K562 (cell line): ENCODE measurements around the gene ASCL2. TPM values are rescaled to one million over a fixed set of nuclear protein-coding genes. Genes with fewer than 3 reads are reported as not detected.

Experiments used
- ATAC-seq: fragments of 200-7000 bp; cut with Tn5 transposase; 3 replicates; pipeline ENCODE4 v1.9.1; 2020; ENCODE audit warnings: moderate library complexity
- BruUV-seq: library from RNA; stranded (reverse); fragments of 400-500 nt; replicated peaks from 2 replicates; lab custom pipeline; 2021; lab: Mats Ljungman, UMichigan
- CTCF ChIA-PET: fragments of 300-600 bp; formaldehyde crosslinking; extraction: SDS; loops from one replicate; lab custom pipeline; 2021; ENCODE audit warnings: low intra/inter-chr PET ratio; lab: Yijun Ruan, JAX
- POLR2A ChIA-PET: fragments of 300-600, 350-650 bp; sonication (Branson Sonifier 250); formaldehyde crosslinking; extraction: SDS; loops from one replicate; lab custom pipeline; 2021; ENCODE audit warnings: antibody characterized with exemption, inconsistent platforms; lab: Yijun Ruan, JAX
- DNase-seq, 4 experiments: peaks; one replicate each; pipeline versions ENCODE4 v3.0.0 to v3.0.0-alpha.2; 2011 to 2018; ENCODE audit warnings: low spot score in 3 of 4, mixed read lengths in 3 of 4; ENCODE audit errors: extremely low read depth in 1 of 4
- FAIRE-seq: peaks from 2 replicates; lab custom pipeline; 2011; peaks lifted over from hg19 to GRCh38; lab: Jason Lieb, UNC
- H2AFZ ChIP-seq: 2 replicates; pipeline ENCODE4 v1.6.0; 2011; ENCODE audit warnings: low read depth, low read length, control low read depth, inconsistent platforms
- H3K27ac ChIP-seq: fragments of 200-600 bp; 3 replicates; pipeline ENCODE4 v1.8.0; 2011; ENCODE audit warnings: low read depth, mild to moderate bottlenecking, control low read depth, inconsistent platforms, low read length, moderate library complexity, mixed read lengths; ENCODE audit errors: extremely low read depth
- H3K27me3 ChIP-seq, 2 experiments: fragments of 300-600 bp in 1 of 2; 2 replicates in 1 of 2; 3 replicates in 1 of 2; pipeline versions ENCODE4 v1.6.0 to v1.8.0; 2011; ENCODE audit warnings: inconsistent platforms in 2 of 2, low read length in 2 of 2, mild to moderate bottlenecking in 1 of 2, mixed read lengths in 1 of 2, moderate library complexity in 1 of 2; ENCODE audit not compliant: control insufficient read depth in 2 of 2, insufficient read depth in 2 of 2
- H3K36me3 ChIP-seq: fragments of 300-600 bp; 3 replicates; pipeline ENCODE4 v1.8.0; 2011; ENCODE audit warnings: mild to moderate bottlenecking, low read length, inconsistent platforms; ENCODE audit not compliant: control insufficient read depth, insufficient read depth
- H3K4me1 ChIP-seq, 2 experiments: fragments of 200-600 bp in 1 of 2; replicated peaks in 1 of 2; 2 replicates in 1 of 2; 3 replicates in 1 of 2; pipeline versions ENCODE4 v1.5.1 to v1.8.0; 2011; ENCODE audit warnings: inconsistent platforms in 2 of 2, low read length in 2 of 2, mild to moderate bottlenecking in 1 of 2, mixed read lengths in 1 of 2, moderate library complexity in 1 of 2; ENCODE audit not compliant: control insufficient read depth in 2 of 2, insufficient read depth in 2 of 2
- H3K4me2 ChIP-seq: 2 replicates; pipeline ENCODE4 v1.6.1; 2011; ENCODE audit warnings: low read length, control low read depth, inconsistent platforms, mixed read lengths; ENCODE audit not compliant: insufficient read depth
- H3K4me3 ChIP-seq: fragments of 200-600 bp; sonication (generic), shearing (Covaris generic); 2 replicates; pipeline ENCODE4 v1.5.1; 2016; ENCODE audit warnings: control low read depth, inconsistent platforms
- H3K79me2 ChIP-seq: fragments of 200-600 bp; 3 replicates; pipeline ENCODE4 v1.8.0; 2011; ENCODE audit warnings: low read length, inconsistent platforms; ENCODE audit not compliant: control insufficient read depth, insufficient read depth
- H3K9ac ChIP-seq, 2 experiments: 2 replicates each; pipeline versions ENCODE4 v1.6.0 to v1.6.1; 2011; ENCODE audit warnings: low read depth in 2 of 2, low read length in 2 of 2, control low read depth in 1 of 2, inconsistent platforms in 1 of 2, mild to moderate bottlenecking in 1 of 2, mixed read lengths in 1 of 2; ENCODE audit not compliant: insufficient read depth in 1 of 2
- H3K9me1 ChIP-seq: one replicate; pipeline ENCODE4 v1.6.0; 2011; ENCODE audit warnings: inconsistent platforms, mild to moderate bottlenecking, low read length, moderate library complexity; ENCODE audit not compliant: control insufficient read depth, insufficient read depth
- H3K9me3 ChIP-seq: replicated peaks from 2 replicates; pipeline ENCODE4 v1.5.1; 2011; ENCODE audit warnings: low read depth, low read length, inconsistent platforms; ENCODE audit not compliant: control insufficient read depth, insufficient read depth
- H4K20me1 ChIP-seq: replicated peaks from 2 replicates; pipeline ENCODE4 v1.6.1; 2011; ENCODE audit warnings: low read length, inconsistent platforms, mixed read lengths; ENCODE audit not compliant: control insufficient read depth, insufficient read depth
- HDAC1 ChIP-seq, 2 experiments: fragments of 450-650 bp; IDR thresholded peaks; 2 replicates each; pipeline ENCODE4 v1.6.1; 2016 to 2017; ENCODE audit warnings: inconsistent platforms in 1 of 2, mild to moderate bottlenecking in 1 of 2, moderate library complexity in 1 of 2
- RBM39 ChIP-seq: fragments of 200-400 bp; formaldehyde crosslinking; optimal IDR thresholded peaks from 2 replicates; pipeline ENCODE3; 2018; ENCODE audit warnings: low read depth, low read length
- ZFP36 ChIP-seq: fragments of 150-350 bp; IDR thresholded peaks from 2 replicates; pipeline ENCODE4 v1.6.1; 2018; ENCODE audit warnings: low read length, low read depth; ENCODE audit not compliant: partially characterized antibody
- ZNF57 ChIP-seq: fragments of 450-650 bp; formaldehyde crosslinking; IDR thresholded peaks from 2 replicates; pipeline ENCODE4 v1.4.0; 2020; ENCODE audit warnings: mild to moderate bottlenecking, moderate library complexity
- ZNF785 ChIP-seq: fragments of 250-450 bp; sonication (Bioruptor Pico); IDR thresholded peaks from 2 replicates; pipeline ENCODE4 v1.4.0; 2020; ENCODE audit warnings: mild to moderate bottlenecking
- WGBS: fragments of 100-300 bp; shearing (Covaris generic); methylation state at CpG from one replicate; pipeline ENCODE4 v1.1.6; 2016; ENCODE audit warnings: low coverage, mixed read lengths; ENCODE audit not compliant: insufficient coverage; ENCODE audit errors: missing lambda C conversion rate; 5-methylcytosine and 5-hydroxymethylcytosine counted together
- in situ Hi-C: fragments of 300-500 bp; cut with MboI; formaldehyde crosslinking; loops from 4 replicates; pipeline ENCODE4 v1.15.0; 2018; ENCODE audit warnings: inconsistent platforms, mixed read lengths
- intact Hi-C: fragments of 100-400 bp; cut with micrococcal nuclease; formaldehyde crosslinking; loops from 2 replicates; pipeline ENCODE4 v1.14.2; 2022
- polyA plus RNA-seq, 8 experiments: library from polyadenylated mRNA; depleted of rRNA in 4 of 8; stranded (reverse) in 5 of 8; unstranded in 3 of 8; fragments of >200 nt; fragmentation: Nextera tagmentation in 2 of 8; fragmentation: Illumina TruSeq in 1 of 8; extraction: Ambion mirVana in 2 of 8; extraction: Trizol in 1 of 8; gene quantifications; 2 replicates each; pipeline versions ENCODE4 v1.2.1 to v1.2.3, GENCODE V29; 2011 to 2014; ENCODE audit warnings: inconsistent platforms in 1 of 8, missing spikeins in 1 of 8
- total RNA-seq, 7 experiments: library from RNA; depleted of rRNA in 6 of 7; stranded (reverse); fragments of >200 nt in 6 of 7; fragmentation: Illumina TruSeq in 2 of 7; extraction: Trizol in 2 of 7; gene quantifications; 2 replicates each; pipeline versions ENCODE4 v1.2.1 to v1.2.3, GENCODE V29; 2011 to 2021; ENCODE audit warnings: low replicate concordance in 1 of 7
- TF ChIP-seq, protein P1 (sequence below): sonication (generic); formaldehyde crosslinking; IDR thresholded peaks from 2 replicates; pipeline ENCODE4 v1.8.0; 2022; ENCODE audit warnings: mild to moderate bottlenecking, missing genetic modification reagents
- TF ChIP-seq, protein P2 (sequence below): sonication (generic); formaldehyde crosslinking; IDR thresholded peaks from 2 replicates; pipeline ENCODE4 v1.8.1; 2023; ENCODE audit warnings: missing genetic modification reagents, mild to moderate bottlenecking, borderline replicate concordance
- TF ChIP-seq, protein P3 (sequence below), 3 experiments: IDR thresholded peaks in 2 of 3; conservative IDR thresholded peaks in 1 of 3; 2 replicates each; pipeline ENCODE4 v1.5.1; 2011 to 2012; ENCODE audit warnings: low read length in 3 of 3, mild to moderate bottlenecking in 3 of 3, control low read depth in 2 of 3, improper control_type of control experiment in 1 of 3, inconsistent platforms in 1 of 3, low read depth in 1 of 3, mixed read lengths in 1 of 3, moderate library complexity in 1 of 3; ENCODE audit not compliant: insufficient read depth in 2 of 3

Gene ASCL2
- total and polyA plus RNA-seq, 9 of the 15 experiments (the other 6 are each of a cell fraction or from before 2014, with no cell fraction given) = 0.11 to 1.4 (median 0.36) TPM; not detected in 2

DNA sequence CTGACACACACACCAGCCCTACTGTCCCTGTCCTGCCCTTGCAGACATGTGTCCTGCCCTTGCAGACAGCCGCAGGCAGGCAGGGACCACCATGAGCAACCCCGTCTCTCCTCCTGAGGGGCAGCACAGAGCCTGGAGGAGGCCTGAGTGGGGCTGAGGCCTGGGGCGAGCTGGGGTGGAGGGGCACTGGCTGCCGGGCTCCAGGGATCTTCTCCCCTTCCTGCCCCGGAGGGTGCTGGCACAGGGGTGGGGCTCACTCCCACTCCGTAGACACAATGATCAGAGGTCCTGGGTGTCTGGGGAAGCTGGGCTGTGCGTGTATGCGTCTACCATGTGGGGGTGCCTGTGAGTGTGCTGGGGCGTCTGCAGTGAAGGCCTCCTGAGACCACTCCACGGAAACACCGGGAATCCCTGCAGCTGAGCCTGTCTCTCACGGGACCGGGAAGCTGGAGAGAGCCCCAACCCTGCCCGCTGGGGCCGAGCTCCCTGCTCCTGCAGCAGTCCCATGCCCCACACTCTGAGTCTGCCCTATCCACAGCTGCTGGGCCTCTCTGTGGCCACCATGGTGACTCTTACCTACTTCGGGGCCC, 32.0 kb upstream of the ASCL2 start:
- H3K79me2 ChIP-seq = peaks cover 21% of the 10 kb centered on the region; the same call in 2 of the 3 replicates
- peak overlapping the region; percentile 67 for H3K4me2 ChIP-seq
- BruUV-seq = no TSS peak
- H3K36me3 ChIP-seq = no peaks in the 10 kb centered on the region
- H3K9me3 ChIP-seq = no peaks in the 10 kb centered on the region
- WGBS = 34% methylated on average over 10 of the region's 16 CpGs
- peak overlapping the region; percentile 3; the same call in 1 of the 2 replicates for H3K4me3 ChIP-seq
- ATAC-seq (peak; percentile 7; the same call in 2 of the 3 replicates), DNase-seq (peak in 3 of 4 experiments; percentile 34 to 53 (median 51)), FAIRE-seq (no peak)
- peaks cover 60 to 92% of the 10 kb centered on the region in 2 experiments for H3K4me1 ChIP-seq
- peak overlapping the region; percentile 50 to 89 for H3K9ac ChIP-seq
- peak overlapping the region; percentile 73 for H2AFZ ChIP-seq
- intact Hi-C loops = loop anchor here (10.0 kb wide), 2 partner anchors 232 to 592 kb away; no protein-coding TSS in a partner anchor
- H3K27ac ChIP-seq = peak overlapping the region; percentile 56
- POLR2A ChIA-PET = interaction anchor here (1.0 to 1.2 kb wide), 2 partner anchors 9 to 100 kb away, joined by 3 to 4 read pairs; no protein-coding TSS in a partner anchor
- CTCF ChIA-PET = interaction anchor here (0.9 kb wide), 1 partner anchor 229 kb away, joined by 9 read pairs; no protein-coding TSS in a partner anchor
- no peaks in the 10 kb centered on the region for H3K9me1 ChIP-seq
- no peaks in the 10 kb centered on the region for H4K20me1 ChIP-seq
- H3K27me3 ChIP-seq = no peaks in the 10 kb centered on the region; a peak in 1 of 5 replicates
- in situ Hi-C loops = no loop called here
- TF ChIP-seq ZNF57 = no peak
- TF ChIP-seq, protein P1, sequence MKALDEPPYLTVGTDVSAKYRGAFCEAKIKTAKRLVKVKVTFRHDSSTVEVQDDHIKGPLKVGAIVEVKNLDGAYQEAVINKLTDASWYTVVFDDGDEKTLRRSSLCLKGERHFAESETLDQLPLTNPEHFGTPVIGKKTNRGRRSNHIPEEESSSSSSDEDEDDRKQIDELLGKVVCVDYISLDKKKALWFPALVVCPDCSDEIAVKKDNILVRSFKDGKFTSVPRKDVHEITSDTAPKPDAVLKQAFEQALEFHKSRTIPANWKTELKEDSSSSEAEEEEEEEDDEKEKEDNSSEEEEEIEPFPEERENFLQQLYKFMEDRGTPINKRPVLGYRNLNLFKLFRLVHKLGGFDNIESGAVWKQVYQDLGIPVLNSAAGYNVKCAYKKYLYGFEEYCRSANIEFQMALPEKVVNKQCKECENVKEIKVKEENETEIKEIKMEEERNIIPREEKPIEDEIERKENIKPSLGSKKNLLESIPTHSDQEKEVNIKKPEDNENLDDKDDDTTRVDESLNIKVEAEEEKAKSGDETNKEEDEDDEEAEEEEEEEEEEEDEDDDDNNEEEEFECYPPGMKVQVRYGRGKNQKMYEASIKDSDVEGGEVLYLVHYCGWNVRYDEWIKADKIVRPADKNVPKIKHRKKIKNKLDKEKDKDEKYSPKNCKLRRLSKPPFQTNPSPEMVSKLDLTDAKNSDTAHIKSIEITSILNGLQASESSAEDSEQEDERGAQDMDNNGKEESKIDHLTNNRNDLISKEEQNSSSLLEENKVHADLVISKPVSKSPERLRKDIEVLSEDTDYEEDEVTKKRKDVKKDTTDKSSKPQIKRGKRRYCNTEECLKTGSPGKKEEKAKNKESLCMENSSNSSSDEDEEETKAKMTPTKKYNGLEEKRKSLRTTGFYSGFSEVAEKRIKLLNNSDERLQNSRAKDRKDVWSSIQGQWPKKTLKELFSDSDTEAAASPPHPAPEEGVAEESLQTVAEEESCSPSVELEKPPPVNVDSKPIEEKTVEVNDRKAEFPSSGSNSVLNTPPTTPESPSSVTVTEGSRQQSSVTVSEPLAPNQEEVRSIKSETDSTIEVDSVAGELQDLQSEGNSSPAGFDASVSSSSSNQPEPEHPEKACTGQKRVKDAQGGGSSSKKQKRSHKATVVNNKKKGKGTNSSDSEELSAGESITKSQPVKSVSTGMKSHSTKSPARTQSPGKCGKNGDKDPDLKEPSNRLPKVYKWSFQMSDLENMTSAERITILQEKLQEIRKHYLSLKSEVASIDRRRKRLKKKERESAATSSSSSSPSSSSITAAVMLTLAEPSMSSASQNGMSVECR (CRISPR knock-in tag) = peak; percentile 21; the same call in 1 of the 2 replicates
- TF ChIP-seq HDAC1 (IDR thresholded peaks at IDR 0.05) = no peak
- no peak for TF ChIP-seq ZFP36
- TF ChIP-seq, protein P2, sequence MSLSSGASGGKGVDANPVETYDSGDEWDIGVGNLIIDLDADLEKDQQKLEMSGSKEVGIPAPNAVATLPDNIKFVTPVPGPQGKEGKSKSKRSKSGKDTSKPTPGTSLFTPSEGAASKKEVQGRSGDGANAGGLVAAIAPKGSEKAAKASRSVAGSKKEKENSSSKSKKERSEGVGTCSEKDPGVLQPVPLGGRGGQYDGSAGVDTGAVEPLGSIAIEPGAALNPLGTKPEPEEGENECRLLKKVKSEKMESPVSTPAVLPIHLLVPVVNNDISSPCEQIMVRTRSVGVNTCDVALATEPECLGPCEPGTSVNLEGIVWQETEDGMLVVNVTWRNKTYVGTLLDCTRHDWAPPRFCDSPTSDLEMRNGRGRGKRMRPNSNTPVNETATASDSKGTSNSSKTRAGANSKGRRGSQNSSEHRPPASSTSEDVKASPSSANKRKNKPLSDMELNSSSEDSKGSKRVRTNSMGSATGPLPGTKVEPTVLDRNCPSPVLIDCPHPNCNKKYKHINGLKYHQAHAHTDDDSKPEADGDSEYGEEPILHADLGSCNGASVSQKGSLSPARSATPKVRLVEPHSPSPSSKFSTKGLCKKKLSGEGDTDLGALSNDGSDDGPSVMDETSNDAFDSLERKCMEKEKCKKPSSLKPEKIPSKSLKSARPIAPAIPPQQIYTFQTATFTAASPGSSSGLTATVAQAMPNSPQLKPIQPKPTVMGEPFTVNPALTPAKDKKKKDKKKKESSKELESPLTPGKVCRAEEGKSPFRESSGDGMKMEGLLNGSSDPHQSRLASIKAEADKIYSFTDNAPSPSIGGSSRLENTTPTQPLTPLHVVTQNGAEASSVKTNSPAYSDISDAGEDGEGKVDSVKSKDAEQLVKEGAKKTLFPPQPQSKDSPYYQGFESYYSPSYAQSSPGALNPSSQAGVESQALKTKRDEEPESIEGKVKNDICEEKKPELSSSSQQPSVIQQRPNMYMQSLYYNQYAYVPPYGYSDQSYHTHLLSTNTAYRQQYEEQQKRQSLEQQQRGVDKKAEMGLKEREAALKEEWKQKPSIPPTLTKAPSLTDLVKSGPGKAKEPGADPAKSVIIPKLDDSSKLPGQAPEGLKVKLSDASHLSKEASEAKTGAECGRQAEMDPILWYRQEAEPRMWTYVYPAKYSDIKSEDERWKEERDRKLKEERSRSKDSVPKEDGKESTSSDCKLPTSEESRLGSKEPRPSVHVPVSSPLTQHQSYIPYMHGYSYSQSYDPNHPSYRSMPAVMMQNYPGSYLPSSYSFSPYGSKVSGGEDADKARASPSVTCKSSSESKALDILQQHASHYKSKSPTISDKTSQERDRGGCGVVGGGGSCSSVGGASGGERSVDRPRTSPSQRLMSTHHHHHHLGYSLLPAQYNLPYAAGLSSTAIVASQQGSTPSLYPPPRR (CRISPR knock-in tag) = no peak; the same call in 1 of the 2 replicates
- TF ChIP-seq, protein P3, sequence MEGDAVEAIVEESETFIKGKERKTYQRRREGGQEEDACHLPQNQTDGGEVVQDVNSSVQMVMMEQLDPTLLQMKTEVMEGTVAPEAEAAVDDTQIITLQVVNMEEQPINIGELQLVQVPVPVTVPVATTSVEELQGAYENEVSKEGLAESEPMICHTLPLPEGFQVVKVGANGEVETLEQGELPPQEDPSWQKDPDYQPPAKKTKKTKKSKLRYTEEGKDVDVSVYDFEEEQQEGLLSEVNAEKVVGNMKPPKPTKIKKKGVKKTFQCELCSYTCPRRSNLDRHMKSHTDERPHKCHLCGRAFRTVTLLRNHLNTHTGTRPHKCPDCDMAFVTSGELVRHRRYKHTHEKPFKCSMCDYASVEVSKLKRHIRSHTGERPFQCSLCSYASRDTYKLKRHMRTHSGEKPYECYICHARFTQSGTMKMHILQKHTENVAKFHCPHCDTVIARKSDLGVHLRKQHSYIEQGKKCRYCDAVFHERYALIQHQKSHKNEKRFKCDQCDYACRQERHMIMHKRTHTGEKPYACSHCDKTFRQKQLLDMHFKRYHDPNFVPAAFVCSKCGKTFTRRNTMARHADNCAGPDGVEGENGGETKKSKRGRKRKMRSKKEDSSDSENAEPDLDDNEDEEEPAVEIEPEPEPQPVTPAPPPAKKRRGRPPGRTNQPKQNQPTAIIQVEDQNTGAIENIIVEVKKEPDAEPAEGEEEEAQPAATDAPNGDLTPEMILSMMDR (IDR thresholded peaks at IDR 0.05 in 2 of 3, conservative IDR thresholded peaks at IDR 0.05 in 1 of 3; ENCODE audit: insufficient read depth in 2 of 3, low read depth in 1 of 3, low read length in 3 of 3) = 0 out of 6 replicates have a peak, but pooled peaks of 1 of the 3 experiments have one; percentile 15
- TF ChIP-seq ZNF785 (CRISPR knock-in tag) = no peak
- TF ChIP-seq RBM39 = no peak
